ENCODE results near the gene SOX30.

Gene SOX30

GRCh38 chr5:157649101-157649500, 3.1 kb downstream of the SOX30 start:
- no peaks in the 10 kb centered on the region for H3K27me3 ChIP-seq
- H3K4me2 ChIP-seq: peak overlapping the region in 4 of 11 experiments; percentile 9 to 30 (median 22); a peak in 3 of 22 replicates
- H3K4me3 ChIP-seq: no peak overlapping the region
- H3K36me3 ChIP-seq: peaks cover 0 to 9% (median 3%) of the 10 kb centered on the region in 11 experiments; a peak in 4 of 22 replicates
- no peaks in the 10 kb centered on the region for H4K20me1 ChIP-seq
- H3K9me3 ChIP-seq (replicated peaks in 1 of 11): peaks cover 33 to 37% (median 34%) of the 10 kb centered on the region in 11 experiments
- H3K4me1 ChIP-seq: peaks cover 0 to 6% (median 0%) of the 10 kb centered on the region in 10 experiments; a peak in 4 of 20 replicates
- no peak for TF ChIP-seq Cebpa-rat (IDR thresholded peaks at IDR 0.05)
- H3K27ac ChIP-seq: no peak overlapping the region
- H3K9ac ChIP-seq: no peak overlapping the region

GRCh38 chr5:157648275-157648990, 3.8 kb downstream of the SOX30 start:
- Histone ChIP-seq H3K4me2 (no peak overlapping the region), H3K27ac (no peak overlapping the region), H3K9ac (no peak overlapping the region), H3K4me1 (peaks cover 0 to 6% (median 0%) of the 10 kb centered on the region in 10 experiments; a peak in 4 of 20 replicates), H3K4me3 (no peak overlapping the region), H3K27me3 (no peaks in the 10 kb centered on the region), H4K20me1 (no peaks in the 10 kb centered on the region), H3K9me3 (replicated peaks in 1 of 11) (peaks cover 26 to 30% (median 27%) of the 10 kb centered on the region in 11 experiments), H3K36me3 (peaks cover 0 to 9% (median 3%) of the 10 kb centered on the region in 11 experiments; a peak in 4 of 22 replicates)
- TF ChIP-seq Cebpa-rat (IDR thresholded peaks at IDR 0.05): no peak

- Histone ChIP-seq H3K36me3 (no peaks in the 10 kb centered on the region), H3K9me3 (replicated peaks in 1 of 11) (no peaks in the 10 kb centered on the region), H3K9ac (no peak overlapping the region), H3K4me3 (no peak overlapping the region), H3K27me3 (no peaks in the 10 kb centered on the region), H3K27ac (no peak overlapping the region), H3K4me2 (no peak overlapping the region), H4K20me1 (no peaks in the 10 kb centered on the region), H3K4me1 (no peaks in the 10 kb centered on the region)
- no peak for TF ChIP-seq Cebpa-rat (IDR thresholded peaks at IDR 0.05)
Observed at GRCh38 chr5:157640406-157641066, 11.7 kb downstream of the SOX30 start.

DNA sequence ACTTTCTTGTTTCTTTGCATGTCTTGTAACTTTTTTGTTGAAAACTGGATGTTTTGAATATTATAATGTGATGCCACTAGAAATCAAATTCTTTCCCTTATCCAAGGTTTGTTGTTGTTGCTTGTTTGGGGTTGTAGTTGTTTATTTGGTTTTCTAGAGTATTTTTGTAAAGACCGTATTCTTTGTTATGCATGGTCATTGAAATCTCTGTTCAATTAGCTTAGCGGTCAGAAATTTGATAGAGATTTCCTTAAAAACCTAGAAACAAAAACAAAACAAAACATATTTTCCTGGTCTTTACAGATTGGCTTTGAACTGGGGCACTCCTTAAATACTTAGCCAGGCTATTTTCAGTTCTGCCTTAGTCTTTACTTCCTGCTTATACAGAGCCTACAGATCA, 21.9 kb downstream of the SOX30 start:
- peaks cover 0 to 14% (median 8%) of the 10 kb centered on the region in 11 experiments; a peak in 9 of 22 replicates for H3K9me3 ChIP-seq (replicated peaks in 1 of 11)

GRCh38 chr5:157626831-157627230, 25.4 kb downstream of the SOX30 start:
- Histone ChIP-seq H3K27ac (no peak overlapping the region), H3K27me3 (no peaks in the 10 kb centered on the region), H3K4me3 (no peak overlapping the region), H3K9me3 (replicated peaks in 1 of 11) (peaks cover 8 to 23% (median 14%) of the 10 kb centered on the region in 11 experiments; a peak in 14 of 22 replicates), H4K20me1 (no peaks in the 10 kb centered on the region), H3K9ac (no peak overlapping the region), H3K36me3 (no peaks in the 10 kb centered on the region), H3K4me2 (no peak overlapping the region), H3K4me1 (peaks cover 0 to 11% (median 0%) of the 10 kb centered on the region in 10 experiments; a peak in 6 of 20 replicates)
- TF ChIP-seq Cebpa-rat (IDR thresholded peaks at IDR 0.05): no peak

More for the DNA sequence above, 21.9 kb downstream of the SOX30 start:
- Histone ChIP-seq H3K4me1 (peaks cover 0 to 11% (median 0%) of the 10 kb centered on the region in 10 experiments; a peak in 6 of 20 replicates), H3K27ac (no peak overlapping the region), H3K4me2 (peak overlapping the region in 2 of 11 experiments; percentile 6 to 39; a peak in 3 of 22 replicates), H3K36me3 (no peaks in the 10 kb centered on the region), H4K20me1 (no peaks in the 10 kb centered on the region), H3K27me3 (no peaks in the 10 kb centered on the region), H3K4me3 (no peak overlapping the region), H3K9ac (no peak overlapping the region)
- TF ChIP-seq Cebpa-rat (IDR thresholded peaks at IDR 0.05): no peak

DNA sequence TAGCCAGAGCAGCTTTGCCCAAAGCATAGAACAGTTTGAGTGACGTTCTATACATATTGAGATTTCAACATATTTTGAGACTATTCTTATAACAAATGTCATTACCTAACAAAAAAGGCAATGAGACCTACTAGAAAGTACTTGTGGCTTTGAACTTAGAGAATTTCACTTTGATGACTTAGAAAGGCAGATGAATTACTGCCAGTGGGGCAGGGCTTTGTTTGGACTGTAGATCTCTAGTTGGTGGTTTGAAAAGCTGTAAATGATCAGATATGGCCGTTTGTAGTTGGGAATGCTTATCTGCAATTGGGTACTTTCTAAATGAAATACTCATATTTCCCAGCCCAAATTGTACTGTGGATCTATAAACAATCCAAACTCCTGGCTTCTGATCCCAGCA, 28.1 kb downstream of the SOX30 start:
- H3K27ac ChIP-seq: no peak overlapping the region

DNA sequence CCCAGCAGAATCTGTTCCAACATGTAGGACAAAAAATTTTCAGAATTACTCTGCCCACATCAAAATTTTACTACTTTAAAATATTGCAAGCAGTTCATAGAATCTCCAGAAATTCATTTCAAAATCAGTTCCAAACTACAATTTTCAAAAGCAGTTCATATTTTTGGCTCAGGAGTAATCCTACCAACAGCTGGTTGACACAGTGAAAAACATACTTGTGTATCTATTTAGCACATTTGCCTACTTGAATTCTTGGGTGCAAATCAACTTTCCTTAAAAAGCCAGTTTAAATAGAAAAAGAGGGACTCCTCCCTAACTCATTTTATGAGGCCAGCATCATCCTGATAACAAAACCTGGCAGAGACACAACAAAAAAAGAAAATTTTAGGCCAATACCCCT, 31.5 kb downstream of the SOX30 start:
- no peak for TF ChIP-seq Cebpa-rat (IDR thresholded peaks at IDR 0.05)
- Histone ChIP-seq H4K20me1 (no peaks in the 10 kb centered on the region), H3K27ac (no peak overlapping the region), H3K27me3 (no peaks in the 10 kb centered on the region), H3K9ac (no peak overlapping the region), H3K9me3 (replicated peaks in 1 of 11) (peaks cover 5 to 36% (median 25%) of the 10 kb centered on the region in 11 experiments; a peak in 19 of 22 replicates), H3K4me1 (no peaks in the 10 kb centered on the region), H3K4me2 (no peak overlapping the region), H3K4me3 (no peak overlapping the region), H3K36me3 (no peaks in the 10 kb centered on the region)

More for the DNA sequence above, 28.1 kb downstream of the SOX30 start:
- Histone ChIP-seq H3K4me3 (no peak overlapping the region), H3K9ac (no peak overlapping the region), H3K36me3 (no peaks in the 10 kb centered on the region), H3K9me3 (replicated peaks in 1 of 11) (peaks cover 5 to 24% (median 12%) of the 10 kb centered on the region in 11 experiments; a peak in 16 of 22 replicates), H4K20me1 (no peaks in the 10 kb centered on the region), H3K4me2 (no peak overlapping the region), H3K27me3 (no peaks in the 10 kb centered on the region), H3K4me1 (no peaks in the 10 kb centered on the region)
- TF ChIP-seq Cebpa-rat (IDR thresholded peaks at IDR 0.05): no peak

DNA sequence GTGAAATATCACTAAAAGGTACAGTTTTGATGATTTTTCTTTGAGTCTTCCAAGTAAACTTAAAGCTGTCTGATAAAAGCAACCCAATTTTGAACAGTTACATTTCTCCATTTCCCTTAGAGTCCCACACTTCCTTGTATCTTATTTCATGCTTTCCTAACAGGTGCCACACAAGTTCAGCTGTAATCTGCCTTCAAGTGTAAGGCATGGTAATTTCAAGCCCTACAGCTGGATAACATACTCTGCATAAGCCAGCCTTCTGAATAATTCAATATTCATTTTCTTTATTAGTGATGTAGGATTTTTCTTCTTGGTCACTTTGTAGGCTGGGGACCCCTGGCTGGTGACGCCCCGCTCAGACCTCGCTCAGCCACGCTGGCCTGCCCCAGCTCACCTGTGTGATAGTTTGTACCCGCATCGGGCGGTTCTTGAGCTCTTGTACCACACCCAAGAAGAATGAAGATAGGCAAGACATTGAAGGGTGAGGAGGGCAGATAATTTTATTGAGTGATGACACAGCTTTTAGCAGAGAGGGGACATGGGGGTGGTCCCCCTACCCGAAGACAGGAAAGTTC, 34.0 kb downstream of the SOX30 start:
- H3K9ac ChIP-seq: no peak overlapping the region

GRCh38 chr5:157616785-157617184, 35.5 kb downstream of the SOX30 start:
- no peak overlapping the region for H3K9ac ChIP-seq
- H3K4me1 ChIP-seq: peaks cover 7 to 32% (median 26%) of the 10 kb centered on the region in 10 experiments; a peak in 18 of 20 replicates
- TF ChIP-seq Cebpa-rat (IDR thresholded peaks at IDR 0.05): no peak
- H3K9me3 ChIP-seq (replicated peaks in 1 of 11): peaks cover 0 to 32% (median 18%) of the 10 kb centered on the region in 11 experiments; a peak in 16 of 22 replicates
- no peak overlapping the region for H3K4me2 ChIP-seq
- no peaks in the 10 kb centered on the region for H3K36me3 ChIP-seq
- H3K27me3 ChIP-seq: no peaks in the 10 kb centered on the region
- H3K4me3 ChIP-seq: no peak overlapping the region
- H4K20me1 ChIP-seq: no peaks in the 10 kb centered on the region
- H3K27ac ChIP-seq: no peak overlapping the region

More for the DNA sequence above, 34.0 kb downstream of the SOX30 start:
- Histone ChIP-seq H3K9me3 (replicated peaks in 1 of 11) (peaks cover 5 to 36% (median 25%) of the 10 kb centered on the region in 11 experiments; a peak in 19 of 22 replicates), H3K36me3 (no peaks in the 10 kb centered on the region), H3K27me3 (no peaks in the 10 kb centered on the region), H3K4me1 (peaks cover 6 to 17% (median 11%) of the 10 kb centered on the region in 10 experiments; a peak in 18 of 20 replicates), H3K4me2 (no peak overlapping the region), H4K20me1 (no peaks in the 10 kb centered on the region), H3K4me3 (no peak overlapping the region), H3K27ac (no peak overlapping the region)
- TF ChIP-seq Cebpa-rat (IDR thresholded peaks at IDR 0.05): no peak
